Trophoblast cell (in vitro differentiated cells and primary cell): ENCODE data around the gene PTBP1.
"Not testable (repeated sequence)": the region's sequence is repeated elsewhere in the genome, so short reads cannot be mapped to it uniquely, and the experiment has no call there.

Experiments used
- DNase-seq, 2 donors: peaks; one replicate each; pipeline ENCODE4 v3.0.0-alpha.2; 2016
- H2AFZ ChIP-seq: 2 replicates; pipeline ENCODE4 v1.6.1; 2013; ENCODE audit warnings: low read length, moderate library complexity, mild to moderate bottlenecking; ENCODE audit not compliant: insufficient read depth, poor library complexity
- H2AK5ac ChIP-seq: 2 replicates; pipeline ENCODE4 v1.6.1; 2013; ENCODE audit warnings: mild to moderate bottlenecking, low read length
- H2BK120ac ChIP-seq: 2 replicates; pipeline ENCODE4 v1.6.1; 2013; ENCODE audit warnings: low read length, mild to moderate bottlenecking, moderate library complexity; ENCODE audit not compliant: insufficient read depth, poor library complexity
- H2BK12ac ChIP-seq: 2 replicates; pipeline ENCODE4 v1.6.1; 2013; ENCODE audit warnings: mild to moderate bottlenecking, low read length, moderate library complexity
- H2BK5ac ChIP-seq: 2 replicates; pipeline ENCODE4 v1.6.1; 2013; ENCODE audit warnings: low read length, low read depth, moderate library complexity, mild to moderate bottlenecking; ENCODE audit not compliant: poor library complexity
- H3K14ac ChIP-seq: 2 replicates; pipeline ENCODE4 v1.6.1; 2013; ENCODE audit warnings: mild to moderate bottlenecking, low read length
- H3K18ac ChIP-seq: 2 replicates; pipeline ENCODE4 v1.6.1; 2013; ENCODE audit warnings: mild to moderate bottlenecking, low read length
- H3K23ac ChIP-seq: 2 replicates; pipeline ENCODE4 v1.6.1; 2013; ENCODE audit warnings: low read length
- H3K27ac ChIP-seq: 2 replicates; pipeline ENCODE4 v1.5.1; 2013; ENCODE audit warnings: low read depth, mild to moderate bottlenecking, inconsistent platforms, low read length, moderate library complexity
- H3K27me3 ChIP-seq: 2 replicates; pipeline ENCODE4 v1.6.1; 2013; ENCODE audit warnings: inconsistent platforms, mild to moderate bottlenecking, low read length, moderate library complexity; ENCODE audit not compliant: insufficient read depth
- H3K36me3 ChIP-seq, 2 experiments: 1 replicate in 1 of 2; 2 replicates in 1 of 2; pipeline ENCODE4 v1.6.1; 2013; ENCODE audit warnings: low read length in 2 of 2, mild to moderate bottlenecking in 2 of 2, moderate library complexity in 1 of 2; ENCODE audit not compliant: insufficient read depth in 2 of 2, control insufficient read depth in 1 of 2
- H3K4ac ChIP-seq: 2 replicates; pipeline ENCODE4 v1.6.1; 2013; ENCODE audit warnings: low read depth, mild to moderate bottlenecking, low read length, moderate library complexity
- H3K4me1 ChIP-seq, 2 experiments: 1 replicate in 1 of 2; 2 replicates in 1 of 2; pipeline ENCODE4 v1.6.1; 2013; ENCODE audit warnings: low read length in 2 of 2, mild to moderate bottlenecking in 2 of 2, moderate library complexity in 1 of 2; ENCODE audit not compliant: insufficient read depth in 2 of 2, control insufficient read depth in 1 of 2
- H3K4me2 ChIP-seq: 2 replicates; pipeline ENCODE4 v1.6.1; 2013; ENCODE audit warnings: inconsistent platforms, mild to moderate bottlenecking, low read length, moderate library complexity
- H3K4me3 ChIP-seq: 2 replicates; pipeline ENCODE4 v1.5.1; 2013; ENCODE audit warnings: mild to moderate bottlenecking, low read depth, low read length, inconsistent platforms
- H3K79me1 ChIP-seq: one replicate; pipeline ENCODE4 v1.6.1; 2013; ENCODE audit warnings: low read length
- H3K79me2 ChIP-seq: 2 replicates; pipeline ENCODE4 v1.6.1; 2013; ENCODE audit warnings: low read length, mild to moderate bottlenecking; ENCODE audit not compliant: control insufficient read depth, insufficient read depth, poor library complexity
- H3K9ac ChIP-seq: 2 replicates; pipeline ENCODE4 v1.6.1; 2013; ENCODE audit warnings: mild to moderate bottlenecking, low read length
- H3K9me3 ChIP-seq: 2 replicates; pipeline ENCODE4 v1.6.1; 2013; ENCODE audit warnings: low read depth, mild to moderate bottlenecking, control low read depth, inconsistent platforms, low read length; ENCODE audit not compliant: insufficient read depth
- H4K12ac ChIP-seq: 2 replicates; pipeline ENCODE4 v1.6.1; 2013; ENCODE audit warnings: low read depth, mild to moderate bottlenecking, low read length, moderate library complexity
- H4K8ac ChIP-seq: 2 replicates; pipeline ENCODE4 v1.6.1; 2013; ENCODE audit warnings: low read depth, mild to moderate bottlenecking, low read length, moderate library complexity
- H4K91ac ChIP-seq: one replicate; pipeline ENCODE4 v1.6.1; 2013; ENCODE audit warnings: low read depth, mild to moderate bottlenecking, low read length, moderate library complexity
- WGBS: extraction: QIAGEN DNeasy Blood & Tissue Kit; methylation state at CpG from one replicate; pipeline ENCODE4 v1.1.7; 2013; ENCODE audit warnings: missing lambda C conversion rate; ENCODE audit not compliant: insufficient read length, insufficient coverage; ENCODE audit errors: extremely low coverage; 5-methylcytosine and 5-hydroxymethylcytosine counted together

PTBP1 gene

GRCh38 chr19:845707-846521, 48.7 kb downstream of the PTBP1 start:
- Histone ChIP-seq H3K9ac (no peak overlapping the region), H3K4me1 (peaks cover 4 to 7% of the 10 kb centered on the region in 2 experiments), H2AK5ac (no peak overlapping the region), H3K9me3 (peaks cover 3% of the 10 kb centered on the region), H2BK5ac (no peak overlapping the region), H3K27ac (no peak overlapping the region), H3K23ac (no peak overlapping the region), H3K4me2 (no peak overlapping the region), H3K79me1 (no peaks in the 10 kb centered on the region), H2BK12ac (no peak overlapping the region), H3K14ac (no peak overlapping the region), H3K4ac (no peak overlapping the region), H4K8ac (no peak overlapping the region), H2AFZ (no peak overlapping the region), H2BK120ac (no peak overlapping the region), H4K91ac (no peak overlapping the region), H3K36me3 (no peaks in the 10 kb centered on the region), H3K79me2 (no peaks in the 10 kb centered on the region), H3K4me3 (peak overlapping the region; percentile 20), H3K18ac (no peak overlapping the region), H3K27me3 (peaks cover 18% of the 10 kb centered on the region), H4K12ac (no peak overlapping the region)
- no peak for DNase-seq
- WGBS = no CpG with 5 or more reads among the region's 37 CpGs

GRCh38 chr19:848386-848921, 51.2 kb downstream of the PTBP1 start:
- Histone ChIP-seq H3K36me3 (no peaks in the 10 kb centered on the region), H2BK5ac (no peak overlapping the region), H3K27me3 (peaks cover 9% of the 10 kb centered on the region), H3K9ac (no peak overlapping the region), H4K8ac (no peak overlapping the region), H3K4me3 (no peak overlapping the region), H2BK120ac (no peak overlapping the region), H2AK5ac (no peak overlapping the region), H4K12ac (no peak overlapping the region), H3K23ac (no peak overlapping the region), H3K79me1 (no peaks in the 10 kb centered on the region), H4K91ac (no peak overlapping the region), H3K14ac (no peak overlapping the region), H3K9me3 (peaks cover 2% of the 10 kb centered on the region), H2AFZ (no peak overlapping the region), H2BK12ac (no peak overlapping the region), H3K79me2 (no peaks in the 10 kb centered on the region), H3K4me1 (peaks cover 4 to 5% of the 10 kb centered on the region in 2 experiments), H3K4me2 (no peak overlapping the region), H3K27ac (no peak overlapping the region), H3K4ac (no peak overlapping the region), H3K18ac (no peak overlapping the region)
- WGBS = no CpG with 5 or more reads among the region's 12 CpGs
- no peak for DNase-seq

- H3K23ac ChIP-seq, H3K79me1 ChIP-seq, H2BK120ac ChIP-seq, H3K9ac ChIP-seq, H2AK5ac ChIP-seq, H4K12ac ChIP-seq, H4K91ac ChIP-seq, DNase-seq, H3K18ac ChIP-seq, H2AFZ ChIP-seq, H2BK12ac ChIP-seq, H3K4me3 ChIP-seq, H3K27ac ChIP-seq, H3K4ac ChIP-seq, H3K4me2 ChIP-seq, H3K14ac ChIP-seq, H3K36me3 ChIP-seq, H4K8ac ChIP-seq, H3K4me1 ChIP-seq, H2BK5ac ChIP-seq, H3K9me3 ChIP-seq, H3K79me2 ChIP-seq, H3K27me3 ChIP-seq: not testable (repeated sequence)
- WGBS = no CpG with 5 or more reads among the region's 8 CpGs
Observed at GRCh38 chr19:849195-849594, 51.9 kb downstream of the PTBP1 start.

GRCh38 chr19:850221-850978, 53.1 kb downstream of the PTBP1 start:
- no peak overlapping the region for H3K9ac ChIP-seq
- peak; percentile 99 for DNase-seq

More at GRCh38 chr19:850221-850978, 53.1 kb downstream of the PTBP1 start:
- H3K79me1 ChIP-seq = no peaks in the 10 kb centered on the region
- no peak overlapping the region for H3K27ac ChIP-seq
- H2BK120ac ChIP-seq = no peak overlapping the region
- no peak overlapping the region for H2AFZ ChIP-seq
- no peaks in the 10 kb centered on the region for H3K79me2 ChIP-seq
- no peak overlapping the region for H4K91ac ChIP-seq
- no peak overlapping the region for H3K18ac ChIP-seq
- H2BK5ac ChIP-seq = no peak overlapping the region
- H2BK12ac ChIP-seq = no peak overlapping the region
- H3K14ac ChIP-seq = no peak overlapping the region
- no peak overlapping the region for H3K4me3 ChIP-seq
- no peak overlapping the region for H3K4ac ChIP-seq
- no peak overlapping the region for H2AK5ac ChIP-seq
- no peak overlapping the region for H3K4me2 ChIP-seq
- H3K9me3 ChIP-seq = peaks cover 2% of the 10 kb centered on the region
- no peak overlapping the region for H4K12ac ChIP-seq
- H3K27me3 ChIP-seq = no peaks in the 10 kb centered on the region
- no peaks in the 10 kb centered on the region for H3K36me3 ChIP-seq
- no CpG with 5 or more reads among the region's 28 CpGs for WGBS
- H3K4me1 ChIP-seq = peaks cover 0 to 5% of the 10 kb centered on the region in 2 experiments
- H4K8ac ChIP-seq = no peak overlapping the region
- no peak overlapping the region for H3K23ac ChIP-seq
